HG03175 (cell line): ENCODE results near the gene TNFRSF1B.

ENCODE experiments used
- ATAC-seq: cut with Tn5 transposase; IDR thresholded peaks from one replicate; pipeline ENCODE4 v1.9.1; 2021; ENCODE audit warnings: mild to moderate bottlenecking, moderate library complexity; ENCODE audit not compliant: unreplicated experiment

Gene TNFRSF1B

DNA sequence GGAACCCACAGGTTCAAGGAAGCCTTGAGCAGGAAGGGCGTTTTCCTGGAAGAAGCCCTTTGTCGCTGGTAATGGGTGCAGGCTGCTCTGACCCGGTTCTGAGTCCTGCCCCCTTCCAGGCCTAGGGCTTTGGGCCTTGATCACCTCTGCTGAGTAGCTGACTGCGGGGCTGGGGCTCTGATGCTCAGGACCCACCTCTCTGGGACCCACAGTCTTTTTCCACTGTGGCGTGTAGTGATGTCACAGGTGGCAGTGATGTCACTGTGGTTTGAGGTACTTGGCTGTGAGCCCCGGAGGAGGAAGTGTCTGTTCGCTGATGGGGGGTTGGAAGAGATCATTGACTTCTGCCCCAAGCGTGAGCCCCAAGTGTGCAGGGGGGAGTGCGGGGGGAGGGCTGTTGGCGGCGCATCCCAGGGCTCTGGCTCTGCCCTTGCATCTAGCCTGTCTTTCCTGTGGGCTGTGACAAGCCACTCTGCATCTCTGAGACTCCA is 6.9 kb downstream of the TNFRSF1B start:
- ATAC-seq, result peak; percentile 54

DNA sequence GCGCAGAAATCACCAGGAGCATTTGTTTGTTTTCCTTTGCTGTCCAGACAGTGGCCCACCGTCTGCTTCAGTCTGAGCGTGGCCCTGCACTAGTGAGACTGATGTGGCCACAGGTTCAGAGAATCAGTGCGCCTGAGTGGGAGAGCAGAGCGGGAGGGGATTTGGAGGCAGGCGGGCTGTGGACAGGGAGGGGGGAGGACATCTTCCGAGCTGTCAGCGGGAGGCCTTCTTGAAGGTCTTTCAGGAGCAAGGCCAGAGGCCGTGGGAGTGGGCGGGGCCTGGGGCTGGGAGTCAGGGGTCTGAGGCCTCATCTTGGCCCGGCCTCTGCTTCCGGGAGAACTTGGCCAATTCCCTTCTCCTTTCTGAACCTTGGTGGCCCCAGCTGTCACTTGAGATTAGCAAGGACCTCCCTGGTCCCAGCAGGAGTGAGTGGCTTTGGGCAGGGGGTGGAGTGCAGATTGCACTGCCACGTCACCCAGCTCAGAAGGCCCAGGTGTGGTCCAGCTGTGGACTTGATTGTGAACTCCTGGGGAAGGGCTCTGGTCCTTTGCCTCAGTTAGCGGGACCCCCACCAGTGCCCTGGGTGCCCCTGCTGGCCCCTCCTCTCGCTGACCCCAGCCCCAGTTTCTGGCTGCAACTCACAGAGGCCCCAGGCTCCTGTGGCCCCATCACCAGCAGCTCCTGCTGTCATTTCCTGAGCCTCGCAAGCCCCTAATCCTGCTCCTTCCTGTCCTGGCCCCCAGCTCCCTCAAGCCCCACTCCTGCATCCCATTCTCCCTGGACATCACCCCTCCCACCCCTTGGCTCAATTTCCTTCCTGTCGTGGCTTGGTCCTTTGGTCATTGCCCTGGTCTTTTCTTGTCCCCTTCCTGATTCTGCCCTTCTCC is 8.4 kb downstream of the TNFRSF1B start:
- no peak for ATAC-seq

DNA sequence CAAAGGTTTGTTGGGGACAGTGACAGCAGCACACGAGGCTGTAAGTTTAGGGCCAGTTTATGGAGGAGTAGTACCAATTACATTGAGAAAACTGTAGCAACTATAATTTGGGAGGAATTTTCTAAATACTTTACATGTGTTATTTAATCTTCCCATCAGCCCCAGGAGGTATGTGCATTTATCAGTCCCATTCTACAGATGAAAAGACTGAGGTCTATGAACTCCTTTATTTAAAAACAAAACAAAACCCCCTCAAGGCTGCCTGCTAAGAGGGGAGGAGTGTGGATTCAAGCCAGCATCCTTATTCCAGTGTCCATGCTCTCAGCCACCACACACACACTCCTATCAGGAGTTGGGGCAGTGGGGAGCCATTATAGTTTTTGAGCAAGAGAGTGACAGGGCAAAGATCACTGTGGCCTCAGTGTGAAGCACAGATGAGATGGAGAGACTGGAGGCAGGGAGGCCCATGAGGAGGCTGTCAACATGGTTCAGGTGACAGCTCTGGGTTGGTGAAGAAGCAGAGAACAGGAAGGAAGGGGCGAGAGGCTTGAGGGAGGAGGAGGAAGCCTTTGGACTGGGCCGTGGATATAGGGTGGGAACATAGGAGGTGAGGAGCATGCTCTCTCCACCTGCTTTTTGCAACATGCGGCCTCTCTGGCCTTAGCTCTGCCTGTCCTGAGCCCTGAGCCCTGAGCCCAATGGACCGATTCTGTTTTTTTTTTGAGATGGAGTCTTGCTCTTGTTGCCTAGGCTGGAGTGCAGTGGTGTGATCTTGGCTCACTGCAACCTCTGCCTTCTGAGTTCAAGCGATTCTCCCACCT is 9.7 kb downstream of the TNFRSF1B start:
- ATAC-seq, result no peak

GRCh38 chr1:12177156-12177998 is 10.6 kb downstream of the TNFRSF1B start:
- ATAC-seq, result no peak

- ATAC-seq, result no peak
These were observed 11.2 kb downstream of the TNFRSF1B start for GRCh38 chr1:12177999-12178441.

DNA sequence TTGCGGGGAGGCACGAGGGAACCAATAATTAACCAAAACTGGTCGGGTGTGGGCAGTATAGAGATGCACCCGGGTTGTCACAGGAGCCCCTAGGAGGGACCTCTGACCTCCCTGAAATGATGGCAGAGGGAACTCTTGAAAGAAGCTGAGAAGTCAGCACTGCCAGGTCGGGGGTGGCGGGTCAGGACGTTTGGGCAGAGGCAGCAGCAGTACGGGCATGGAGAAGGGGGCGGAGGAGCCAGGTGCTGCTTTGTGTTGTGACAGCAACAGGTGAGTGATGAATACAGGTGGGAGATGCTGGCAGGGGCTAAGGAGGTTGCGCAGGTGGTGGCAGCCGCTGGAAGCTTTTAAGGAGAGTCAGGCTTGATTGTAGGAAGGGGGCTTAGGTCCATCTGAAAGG is 11.7 kb downstream of the TNFRSF1B start:
- no peak for ATAC-seq

DNA sequence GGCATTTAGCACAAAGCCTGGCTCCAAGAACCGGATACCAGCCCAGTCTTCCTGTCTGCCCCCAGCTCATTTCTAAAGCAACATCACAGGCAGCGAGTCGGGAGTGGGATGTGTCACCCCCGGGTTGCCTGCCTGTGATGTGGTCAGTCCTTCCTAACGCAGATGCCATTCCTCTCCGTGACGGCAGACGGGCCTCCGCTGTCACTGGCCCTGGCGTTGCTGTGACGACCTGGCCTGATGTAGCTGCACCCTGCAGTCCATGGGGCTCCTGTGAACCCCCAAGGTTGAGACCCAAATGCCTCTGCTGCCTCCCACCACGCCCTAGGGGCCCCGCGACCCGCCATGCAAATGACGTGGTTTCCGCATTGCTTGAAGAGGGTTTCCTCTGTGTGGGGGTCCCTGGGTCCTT is 12.3 kb downstream of the TNFRSF1B start:
- ATAC-seq, result no peak

GRCh38 chr1:12179676-12180075 is 12.9 kb downstream of the TNFRSF1B start:
- no peak for ATAC-seq

DNA sequence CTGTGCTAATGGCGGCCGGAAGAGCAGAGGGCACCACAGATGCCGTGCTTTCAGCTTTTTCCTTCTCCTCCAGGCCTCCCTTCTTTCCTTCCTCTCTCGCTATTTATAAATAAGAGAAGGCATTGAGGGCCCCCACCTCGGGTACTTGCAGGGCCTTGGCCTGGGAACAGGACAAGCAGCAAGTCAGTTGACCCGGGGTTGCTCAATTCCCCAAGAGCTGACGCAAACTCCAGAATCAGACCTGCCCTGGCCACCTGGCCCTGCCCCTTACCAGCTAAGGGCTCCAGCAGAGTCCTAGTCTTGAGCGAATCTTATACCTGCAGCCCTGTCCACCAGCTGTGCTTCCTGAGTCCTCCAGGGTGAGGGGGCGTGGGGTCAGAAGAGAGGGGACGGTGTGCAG is 13.5 kb downstream of the TNFRSF1B start:
- ATAC-seq, result no peak

DNA sequence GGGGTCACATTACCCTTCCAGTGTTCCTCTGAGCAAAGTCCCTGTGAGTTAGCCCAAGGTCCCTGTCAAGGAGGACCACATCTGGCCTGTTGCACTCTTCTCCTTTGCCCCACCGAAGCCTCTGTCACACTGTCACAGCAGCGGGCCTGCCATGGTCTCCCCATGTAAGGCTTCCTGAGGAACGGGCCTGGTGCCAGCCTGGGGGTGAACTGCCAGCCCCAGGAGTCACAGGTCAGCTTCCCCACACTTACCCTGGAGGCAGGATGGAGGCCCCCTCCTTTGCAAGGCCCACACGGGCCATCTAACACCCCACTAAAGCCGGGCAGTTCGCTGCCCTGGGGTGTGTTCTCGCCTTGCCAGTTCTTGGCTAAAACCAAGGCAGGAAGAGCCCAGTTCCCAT is 14.1 kb downstream of the TNFRSF1B start:
- ATAC-seq, result no peak

DNA sequence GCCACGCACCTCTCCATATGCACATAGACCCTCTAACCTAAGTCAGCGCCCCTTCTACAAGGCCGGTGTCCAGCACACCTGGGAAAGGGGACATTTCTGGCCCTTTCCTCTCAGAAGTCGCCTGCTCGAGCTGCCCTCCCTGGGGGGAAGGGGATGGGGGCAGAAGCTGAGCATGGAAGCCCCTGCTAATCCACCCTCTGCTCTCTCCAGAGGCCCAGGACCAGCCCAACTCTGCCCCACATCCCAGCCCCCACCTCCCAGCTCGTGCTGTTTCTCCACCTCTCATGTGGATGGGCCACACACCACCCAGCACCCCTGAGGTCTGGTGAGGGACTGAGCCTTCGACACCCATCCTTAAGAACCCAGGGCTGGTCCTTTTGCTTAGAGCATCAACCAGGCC is 14.8 kb downstream of the TNFRSF1B start:
- no peak for ATAC-seq

- ATAC-seq, result no peak
These were observed 15.7 kb downstream of the TNFRSF1B start for GRCh38 chr1:12182410-12182984.

- ATAC-seq, result no peak
These were observed 16.5 kb downstream of the TNFRSF1B start for GRCh38 chr1:12183095-12183794.

GRCh38 chr1:12184008-12184681 is 17.4 kb downstream of the TNFRSF1B start:
- ATAC-seq, result no peak

DNA sequence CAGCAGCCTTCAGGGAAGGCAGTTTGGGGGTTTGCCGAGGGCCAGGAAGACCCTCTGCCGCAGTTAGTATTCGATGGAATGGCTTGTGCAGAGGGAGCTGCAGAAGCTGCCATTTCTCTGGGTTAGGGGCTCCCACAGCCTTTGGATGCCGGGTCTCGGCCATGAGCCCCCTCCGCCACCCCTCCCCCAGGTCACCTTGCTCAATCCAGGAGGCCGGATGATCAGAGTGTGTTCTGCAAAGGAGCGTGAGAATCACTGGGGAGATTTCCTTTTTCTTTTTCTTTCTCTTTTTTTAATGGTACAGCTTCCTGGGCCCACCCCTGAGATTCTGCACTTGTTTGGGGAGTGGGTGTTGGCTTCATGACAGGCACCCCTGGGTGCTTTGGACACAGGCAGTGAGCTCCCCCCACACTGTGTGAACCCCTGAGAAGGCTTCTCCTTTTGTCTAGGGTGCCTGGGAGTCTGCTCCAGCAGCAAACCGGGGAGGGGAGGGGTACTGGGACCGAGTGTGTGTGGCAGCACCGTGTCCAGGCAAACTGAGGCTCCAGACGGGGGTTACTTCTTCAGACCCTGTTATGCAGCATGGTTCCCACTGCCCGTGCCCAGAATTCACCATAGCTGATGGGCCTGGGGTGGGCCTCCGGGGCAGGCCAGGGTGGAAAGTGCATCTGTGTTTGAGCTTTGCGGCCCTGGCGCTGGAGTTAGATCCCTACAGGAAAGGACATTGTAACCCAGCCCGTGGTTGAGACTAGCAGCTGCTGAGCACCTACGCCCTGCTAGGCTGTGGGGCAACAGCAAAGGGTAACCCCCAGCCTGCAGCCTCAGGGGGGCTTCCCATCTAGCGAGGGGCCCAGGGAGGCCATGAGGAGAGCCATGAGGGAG is 18.5 kb downstream of the TNFRSF1B start:
- ATAC-seq, result no peak

- no peak for ATAC-seq
These were observed 19.3 kb downstream of the TNFRSF1B start for GRCh38 chr1:12185918-12186678.

GRCh38 chr1:12186679-12186985 is 19.8 kb downstream of the TNFRSF1B start:
- ATAC-seq, result no peak

DNA sequence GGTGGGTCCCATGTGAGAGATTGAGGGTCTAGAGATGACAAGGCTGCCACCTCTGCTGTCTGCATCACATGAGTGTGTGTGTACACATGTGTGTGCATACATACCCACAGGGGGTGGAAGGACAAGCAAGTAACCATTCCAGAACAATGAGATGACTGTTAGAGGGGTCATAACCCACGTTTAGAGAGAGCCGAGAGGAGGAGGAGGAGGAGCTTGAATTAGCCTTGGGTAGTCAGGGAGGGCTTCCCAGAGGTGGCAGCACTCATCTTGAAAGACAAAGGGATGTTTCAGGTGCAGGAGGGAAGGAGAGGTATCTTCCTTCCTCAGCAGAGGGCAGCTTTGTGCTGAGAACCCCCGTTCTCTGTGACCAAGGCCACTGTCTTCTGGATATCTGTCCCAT is 21.3 kb downstream of the TNFRSF1B start:
- no peak for ATAC-seq
